Neuronal stem cell (in vitro differentiated cells): ENCODE measurements around the gene HMOX1. TPM values are rescaled to one million over a fixed set of nuclear protein-coding genes. Genes with fewer than 3 reads are reported as not detected.
A peak's percentile ranks its signal among the peaks of the same experiment; 100 is the strongest.

Experiments
- small RNA-seq: library from polyadenylated mRNA; stranded (forward); fragments of <200 nt; extraction: miRNeasy Mini kit (QIAGEN cat#:217004); gene quantifications from one replicate; pipeline ENCODE3, GENCODE V24; 2013; ENCODE audit not compliant: insufficient read depth

The HMOX1 gene

Small RNA genes within 50 kb of the gene (small RNA-seq; reads per million reads assigned to genes)
- 132 reads per million, percentile 97 among the genes with 10 or more reads in this experiment for gene MIR3909
- gene MIR6069, result not detected
